PFSK-1 (cell line): Measurements from ENCODE around the gene ODAD4.

Source experiments
- FOXP2 ChIP-seq: optimal IDR thresholded peaks from 2 replicates; pipeline ENCODE3; 2011; ENCODE audit warnings: borderline replicate concordance, control low read depth, inconsistent platforms; ENCODE audit not compliant: insufficient read depth; ENCODE audit errors: extremely low read length, extremely low read depth
- POLR2AphosphoS5 ChIP-seq: IDR thresholded peaks from 2 replicates; pipeline ENCODE4 v1.6.1; 2012; ENCODE audit warnings: low read depth, mild to moderate bottlenecking, control low read depth, low read length, moderate library complexity
- REST ChIP-seq, 2 experiments: IDR thresholded peaks; 2 replicates each; pipeline versions ENCODE4 v1.6.1 to v1.8.0; 2011 to 2012; ENCODE audit warnings: low read depth in 2 of 2, low read length in 2 of 2, control low read depth in 1 of 2, inconsistent platforms in 1 of 2, mild to moderate bottlenecking in 1 of 2, moderate library complexity in 1 of 2; ENCODE audit not compliant: insufficient read depth in 1 of 2
- SIN3A ChIP-seq: IDR thresholded peaks from 2 replicates; pipeline ENCODE4 v1.6.1; 2012; ENCODE audit warnings: mild to moderate bottlenecking, low read length, moderate library complexity, borderline replicate concordance; ENCODE audit not compliant: insufficient read depth
- TAF1 ChIP-seq: IDR thresholded peaks from 2 replicates; pipeline ENCODE4 v1.6.1; 2012; ENCODE audit warnings: low read length, control low read depth, borderline replicate concordance; ENCODE audit not compliant: insufficient read depth

ODAD4 gene

GRCh38 chr17:41948762-41949460 is 18.5 kb downstream of the ODAD4 start:
- TF ChIP-seq TAF1 (no peak), POLR2AphosphoS5 (no peak), FOXP2 (no peak), SIN3A (no peak), REST (IDR thresholded peaks at IDR 0.05; ENCODE audit: insufficient read depth in 1 of 2, low read depth in 2 of 2, low read length in 2 of 2) (no peak)

GRCh38 chr17:41956522-41956921 is 26.1 kb downstream of the ODAD4 start:
- TF ChIP-seq FOXP2, result no peak
- TF ChIP-seq REST (IDR thresholded peaks at IDR 0.05; ENCODE audit: insufficient read depth in 1 of 2, low read depth in 2 of 2, low read length in 2 of 2), result no peak
- no peak for TF ChIP-seq SIN3A
- TF ChIP-seq TAF1, result no peak
- no peak for TF ChIP-seq POLR2AphosphoS5

DNA sequence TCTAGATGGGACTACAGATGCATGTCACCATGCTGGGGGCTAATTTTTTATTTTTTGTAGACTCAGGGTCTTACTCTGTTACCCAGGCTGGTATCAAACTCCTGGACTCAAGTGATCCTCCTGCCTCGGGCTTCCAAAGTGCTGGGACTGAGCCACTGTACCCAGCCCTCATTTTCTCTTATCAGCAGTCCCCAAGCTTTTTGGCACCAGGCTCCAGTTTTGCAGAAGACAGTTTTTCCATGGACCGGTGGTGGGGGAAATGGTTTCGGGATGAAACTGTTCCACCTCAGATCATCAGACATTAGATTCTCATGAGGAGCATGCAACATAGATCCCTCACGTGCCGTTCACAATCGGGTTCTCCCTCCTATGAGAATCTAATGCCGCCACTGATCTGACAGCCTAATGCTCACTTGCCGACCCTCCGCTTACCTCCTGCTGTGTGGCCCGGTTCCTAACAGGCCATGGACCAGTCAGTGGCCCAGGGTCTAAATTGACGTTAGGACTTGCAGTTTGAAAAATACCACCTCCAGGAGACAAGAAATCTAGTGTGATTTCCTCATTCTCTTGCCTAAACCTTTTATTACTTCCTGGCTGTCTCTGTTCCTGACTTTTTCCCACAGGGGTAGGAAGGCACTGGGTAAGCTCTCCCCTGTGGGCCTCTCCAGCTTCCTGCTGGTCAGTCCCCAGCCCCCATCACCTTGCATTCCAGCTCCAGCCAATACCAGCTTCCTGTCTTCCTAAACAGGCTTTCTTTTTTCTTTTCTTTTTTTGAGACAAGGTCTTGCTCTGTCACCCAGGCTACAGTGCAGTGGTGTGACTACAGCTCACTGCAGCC is 26.8 kb downstream of the ODAD4 start:
- no peak for TF ChIP-seq REST (IDR thresholded peaks at IDR 0.05; ENCODE audit: insufficient read depth in 1 of 2, low read depth in 2 of 2, low read length in 2 of 2)
- TF ChIP-seq SIN3A, result no peak

DNA sequence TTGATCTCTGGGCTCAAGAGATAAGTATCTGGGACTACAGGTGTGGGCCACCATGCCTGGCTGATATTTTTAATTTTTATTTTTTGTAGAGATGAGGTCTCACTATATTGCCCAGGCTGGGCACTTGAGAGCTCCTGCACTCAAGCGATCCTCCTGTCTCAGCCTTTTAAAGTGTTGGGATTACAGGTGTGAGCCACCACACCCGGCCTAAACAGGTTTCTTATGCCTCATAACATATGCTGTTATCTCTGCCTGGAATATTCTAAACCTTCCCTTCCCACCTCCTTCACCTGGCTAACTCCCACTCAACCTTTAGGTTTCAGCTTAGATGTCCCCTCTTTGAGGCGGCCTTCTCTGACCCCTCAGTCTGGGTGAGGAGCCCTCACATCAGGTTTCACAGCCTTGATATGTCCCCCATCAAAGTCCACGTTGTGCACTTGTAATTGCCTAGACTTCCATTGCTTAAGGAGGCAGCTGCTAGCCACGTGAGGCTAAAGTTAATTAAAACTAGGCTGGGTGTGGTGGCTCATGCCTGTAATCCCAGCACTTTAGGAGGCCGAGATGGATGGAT is 27.5 kb downstream of the ODAD4 start:
- TF ChIP-seq REST (IDR thresholded peaks at IDR 0.05; ENCODE audit: insufficient read depth in 1 of 2, low read depth in 2 of 2, low read length in 2 of 2) (no peak), POLR2AphosphoS5 (no peak), SIN3A (no peak), FOXP2 (no peak), TAF1 (no peak)
